ENCODE results near the gene TMPRSS5. TPM values are rescaled to one million over a fixed set of nuclear protein-coding genes. Genes with fewer than 3 reads are reported as not detected.

The TMPRSS5 gene
- total RNA-seq, 2 donors from 2014 or later = 1.0 to 1.2 TPM

DNA sequence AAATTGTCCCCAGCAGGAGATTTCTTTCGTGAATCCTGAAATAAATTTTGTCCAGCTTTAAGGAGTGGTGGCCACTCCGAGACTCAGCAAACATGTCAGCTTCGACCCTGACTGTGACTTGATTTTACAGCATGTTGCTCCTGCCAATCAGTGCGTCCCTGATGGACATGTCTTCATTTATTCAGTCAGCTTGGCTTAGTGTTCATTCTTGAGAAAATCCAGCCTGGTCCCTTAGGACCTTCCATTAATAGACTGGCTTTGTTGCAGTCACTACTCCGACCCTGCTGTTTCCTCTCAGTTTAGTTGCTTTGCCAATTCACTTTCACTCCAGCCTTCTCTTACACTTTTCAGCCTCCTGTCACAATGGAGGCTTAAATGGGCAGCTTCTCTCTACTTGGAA lies 30.5 kb downstream of the TMPRSS5 start:
- H3K27me3 ChIP-seq (ENCODE audit: control insufficient read depth, insufficient read depth, low read length, poor library complexity, severe bottlenecking) = no peaks in the 10 kb centered on the region
- no peak overlapping the region for H3K27ac Mint-ChIP-seq
- H3K27ac ChIP-seq (ENCODE audit: low read depth, low read length) = no peak overlapping the region
- H3K36me3 Mint-ChIP-seq (ENCODE audit: low read depth) = no peaks in the 10 kb centered on the region
- no peaks in the 10 kb centered on the region for H3K27me3 Mint-ChIP-seq (ENCODE audit: insufficient read depth)
- no peak overlapping the region for H3K4me3 ChIP-seq (ENCODE audit: low read length)
- peak; percentile 26 for DNase-seq
- WGBS, 2 experiments (ENCODE audit: insufficient coverage in 1 of 2, insufficient read length in 1 of 2) = 90 to 91% methylated on average over 4 to 5 of the region's 5 CpGs
- peaks cover 15% of the 10 kb centered on the region for H3K4me1 ChIP-seq (ENCODE audit: control insufficient read depth, insufficient read depth, low read length)
- TF ChIP-seq, protein P1, sequence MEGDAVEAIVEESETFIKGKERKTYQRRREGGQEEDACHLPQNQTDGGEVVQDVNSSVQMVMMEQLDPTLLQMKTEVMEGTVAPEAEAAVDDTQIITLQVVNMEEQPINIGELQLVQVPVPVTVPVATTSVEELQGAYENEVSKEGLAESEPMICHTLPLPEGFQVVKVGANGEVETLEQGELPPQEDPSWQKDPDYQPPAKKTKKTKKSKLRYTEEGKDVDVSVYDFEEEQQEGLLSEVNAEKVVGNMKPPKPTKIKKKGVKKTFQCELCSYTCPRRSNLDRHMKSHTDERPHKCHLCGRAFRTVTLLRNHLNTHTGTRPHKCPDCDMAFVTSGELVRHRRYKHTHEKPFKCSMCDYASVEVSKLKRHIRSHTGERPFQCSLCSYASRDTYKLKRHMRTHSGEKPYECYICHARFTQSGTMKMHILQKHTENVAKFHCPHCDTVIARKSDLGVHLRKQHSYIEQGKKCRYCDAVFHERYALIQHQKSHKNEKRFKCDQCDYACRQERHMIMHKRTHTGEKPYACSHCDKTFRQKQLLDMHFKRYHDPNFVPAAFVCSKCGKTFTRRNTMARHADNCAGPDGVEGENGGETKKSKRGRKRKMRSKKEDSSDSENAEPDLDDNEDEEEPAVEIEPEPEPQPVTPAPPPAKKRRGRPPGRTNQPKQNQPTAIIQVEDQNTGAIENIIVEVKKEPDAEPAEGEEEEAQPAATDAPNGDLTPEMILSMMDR (conservative IDR thresholded peaks at IDR 0.05) = no peak
- no peak overlapping the region for H3K9ac ChIP-seq (ENCODE audit: extremely low read depth, low read length, poor library complexity, severe bottlenecking)
- H3K9me3 ChIP-seq (ENCODE audit: control insufficient read depth, low read length) = no peaks in the 10 kb centered on the region
- no peaks in the 10 kb centered on the region for H3K36me3 ChIP-seq (ENCODE audit: control insufficient read depth, insufficient read depth, low read length)
- no peaks in the 10 kb centered on the region for H3K9me3 Mint-ChIP-seq
- no peak overlapping the region for H3K4me3 Mint-ChIP-seq
- H3K4me1 Mint-ChIP-seq = peaks cover 29% of the 10 kb centered on the region

DNA sequence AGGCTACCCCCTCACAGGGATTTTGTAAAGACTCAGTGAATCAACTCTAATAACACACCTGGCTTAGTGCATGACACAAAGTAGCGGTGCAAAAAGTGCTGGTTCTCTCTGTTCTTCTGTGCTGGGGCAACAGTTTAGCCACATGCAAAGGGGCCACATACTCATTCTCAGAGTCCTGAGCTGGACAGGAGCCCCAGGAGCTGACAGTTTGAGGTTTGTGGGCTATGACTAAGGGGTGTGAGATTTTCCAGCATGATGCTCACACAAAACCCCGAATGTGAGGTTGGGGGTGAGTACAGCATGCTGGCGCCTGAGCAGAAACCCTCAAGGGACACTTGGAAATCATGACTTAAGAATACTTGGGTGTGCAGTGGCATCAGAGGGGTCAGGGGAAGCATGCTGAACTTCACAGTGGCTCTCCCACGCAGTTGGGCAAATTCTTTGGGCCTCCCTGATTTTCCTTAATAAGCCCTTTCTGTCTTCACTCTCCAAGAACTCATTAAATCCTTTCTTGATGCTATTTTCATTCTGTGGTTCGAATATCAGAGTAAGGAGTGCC lies 31.0 kb downstream of the TMPRSS5 start:
- H3K4me3 Mint-ChIP-seq = no peak overlapping the region
- H3K36me3 Mint-ChIP-seq (ENCODE audit: low read depth) = no peaks in the 10 kb centered on the region
- no peaks in the 10 kb centered on the region for H3K27me3 Mint-ChIP-seq (ENCODE audit: insufficient read depth)
- DNase-seq = peak; percentile 40
- WGBS, 2 experiments (ENCODE audit: insufficient coverage in 1 of 2, insufficient read length in 1 of 2) = 81 to 91% methylated on average over 3 to 5 of the region's 5 CpGs
- TF ChIP-seq, protein P1 (conservative IDR thresholded peaks at IDR 0.05) = no peak
- H3K4me1 Mint-ChIP-seq = peaks cover 33% of the 10 kb centered on the region
- Histone ChIP-seq H3K27me3 (ENCODE audit: control insufficient read depth, insufficient read depth, low read length, poor library complexity, severe bottlenecking) (no peaks in the 10 kb centered on the region), H3K27ac (ENCODE audit: low read depth, low read length) (no peak overlapping the region), H3K9ac (ENCODE audit: extremely low read depth, low read length, poor library complexity, severe bottlenecking) (no peak overlapping the region), H3K36me3 (ENCODE audit: control insufficient read depth, insufficient read depth, low read length) (no peaks in the 10 kb centered on the region), H3K4me3 (ENCODE audit: low read length) (no peak overlapping the region), H3K9me3 (ENCODE audit: control insufficient read depth, low read length) (no peaks in the 10 kb centered on the region), H3K4me1 (ENCODE audit: control insufficient read depth, insufficient read depth, low read length) (peaks cover 19% of the 10 kb centered on the region)
- no peaks in the 10 kb centered on the region for H3K9me3 Mint-ChIP-seq
- H3K27ac Mint-ChIP-seq = no peak overlapping the region

DNA sequence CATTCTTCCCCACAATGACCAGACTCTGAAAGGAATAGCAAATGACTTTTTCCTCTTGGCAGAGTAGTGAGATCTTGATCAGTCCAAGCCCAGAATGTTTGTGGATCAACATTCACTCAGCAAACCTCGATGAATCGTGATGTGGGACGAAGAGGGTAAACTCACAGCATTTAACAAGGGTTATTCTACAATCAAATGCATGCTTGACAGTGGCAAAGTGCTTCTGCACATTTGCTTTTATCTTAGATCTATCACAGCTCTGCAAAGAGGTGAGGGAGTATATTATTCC lies 31.8 kb downstream of the TMPRSS5 start:
- WGBS, 2 experiments (ENCODE audit: insufficient coverage in 1 of 2, insufficient read length in 1 of 2) = 53 to 59% methylated on average over 3 of the region's 3 CpGs
- no peak overlapping the region for H3K27ac Mint-ChIP-seq
- no peak overlapping the region for H3K4me3 ChIP-seq (ENCODE audit: low read length)
- H3K4me3 Mint-ChIP-seq = no peak overlapping the region
- H3K4me1 ChIP-seq (ENCODE audit: control insufficient read depth, insufficient read depth, low read length) = peaks cover 24% of the 10 kb centered on the region
- DNase-seq = peak; percentile 25
- no peaks in the 10 kb centered on the region for H3K27me3 ChIP-seq (ENCODE audit: control insufficient read depth, insufficient read depth, low read length, poor library complexity, severe bottlenecking)
- TF ChIP-seq, protein P1 (conservative IDR thresholded peaks at IDR 0.05) = no peak
- H3K4me1 Mint-ChIP-seq = peaks cover 40% of the 10 kb centered on the region
- no peak overlapping the region for H3K27ac ChIP-seq (ENCODE audit: low read depth, low read length)
- H3K9me3 ChIP-seq (ENCODE audit: control insufficient read depth, low read length) = no peaks in the 10 kb centered on the region
- H3K36me3 Mint-ChIP-seq (ENCODE audit: low read depth) = no peaks in the 10 kb centered on the region
- no peaks in the 10 kb centered on the region for H3K36me3 ChIP-seq (ENCODE audit: control insufficient read depth, insufficient read depth, low read length)
- H3K9me3 Mint-ChIP-seq = no peaks in the 10 kb centered on the region
- no peaks in the 10 kb centered on the region for H3K27me3 Mint-ChIP-seq (ENCODE audit: insufficient read depth)
- H3K9ac ChIP-seq (ENCODE audit: extremely low read depth, low read length, poor library complexity, severe bottlenecking) = no peak overlapping the region

Measured in endodermal cell (in vitro differentiated cells).